GM10266 (cell line): ENCODE data around the gene BAX.

ENCODE experiments used
- DNase-seq: peaks from one replicate; pipeline ENCODE4 v3.0.0; 2012; ENCODE audit errors: extremely low spot score
- TF ChIP-seq, protein P1 (sequence below): IDR thresholded peaks from 2 replicates; pipeline ENCODE4 v1.5.1; 2012; ENCODE audit warnings: mild to moderate bottlenecking, low read depth; ENCODE audit not compliant: control insufficient read depth, insufficient read depth; ENCODE audit errors: missing control alignments

BAX gene

DNA sequence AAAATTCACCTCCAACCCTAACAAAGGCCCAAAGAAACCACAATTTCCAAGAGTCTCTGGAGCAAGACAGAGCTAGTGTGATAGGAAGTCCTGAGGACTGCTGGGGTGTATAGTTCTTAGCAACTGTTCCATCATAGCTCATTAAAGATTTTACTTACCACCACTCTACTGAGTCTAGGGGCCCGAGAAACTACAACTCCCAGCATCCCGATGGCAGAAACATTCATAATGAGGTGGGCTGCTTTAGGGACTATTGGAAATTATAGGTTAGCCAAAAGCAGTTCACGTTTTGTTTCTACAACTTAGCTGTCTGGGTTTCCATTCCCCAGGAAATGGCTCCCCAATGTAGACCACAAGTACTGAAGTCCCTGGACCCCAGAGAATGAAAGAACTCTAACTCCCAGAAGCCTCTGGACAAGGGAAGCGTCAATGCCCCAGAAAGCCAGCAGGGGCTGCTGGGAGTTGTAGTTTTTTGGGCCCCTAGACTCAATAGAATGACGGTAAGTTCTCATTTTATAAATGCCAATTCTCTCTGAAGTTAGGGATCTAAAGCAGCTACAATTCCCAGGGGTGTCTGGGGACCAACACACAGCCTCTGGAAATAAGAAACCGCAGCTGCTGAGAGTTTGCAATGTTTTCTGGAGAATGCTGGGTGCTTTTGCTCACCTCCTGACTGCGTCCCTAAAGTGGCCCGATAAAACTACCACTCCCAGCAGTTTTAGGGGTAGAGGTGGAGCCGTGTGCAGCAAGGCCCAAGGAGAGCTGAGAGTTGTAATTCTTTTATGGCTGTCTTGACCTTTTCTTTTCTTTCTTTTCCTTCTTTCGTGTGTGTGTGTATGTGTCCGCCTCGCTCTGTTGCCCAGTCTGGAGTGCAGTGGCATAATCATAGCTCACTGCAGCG is 21.5 kb downstream of the BAX start:
- DNase-seq: no peak
- TF ChIP-seq, protein P1, sequence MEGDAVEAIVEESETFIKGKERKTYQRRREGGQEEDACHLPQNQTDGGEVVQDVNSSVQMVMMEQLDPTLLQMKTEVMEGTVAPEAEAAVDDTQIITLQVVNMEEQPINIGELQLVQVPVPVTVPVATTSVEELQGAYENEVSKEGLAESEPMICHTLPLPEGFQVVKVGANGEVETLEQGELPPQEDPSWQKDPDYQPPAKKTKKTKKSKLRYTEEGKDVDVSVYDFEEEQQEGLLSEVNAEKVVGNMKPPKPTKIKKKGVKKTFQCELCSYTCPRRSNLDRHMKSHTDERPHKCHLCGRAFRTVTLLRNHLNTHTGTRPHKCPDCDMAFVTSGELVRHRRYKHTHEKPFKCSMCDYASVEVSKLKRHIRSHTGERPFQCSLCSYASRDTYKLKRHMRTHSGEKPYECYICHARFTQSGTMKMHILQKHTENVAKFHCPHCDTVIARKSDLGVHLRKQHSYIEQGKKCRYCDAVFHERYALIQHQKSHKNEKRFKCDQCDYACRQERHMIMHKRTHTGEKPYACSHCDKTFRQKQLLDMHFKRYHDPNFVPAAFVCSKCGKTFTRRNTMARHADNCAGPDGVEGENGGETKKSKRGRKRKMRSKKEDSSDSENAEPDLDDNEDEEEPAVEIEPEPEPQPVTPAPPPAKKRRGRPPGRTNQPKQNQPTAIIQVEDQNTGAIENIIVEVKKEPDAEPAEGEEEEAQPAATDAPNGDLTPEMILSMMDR: no peak

DNA sequence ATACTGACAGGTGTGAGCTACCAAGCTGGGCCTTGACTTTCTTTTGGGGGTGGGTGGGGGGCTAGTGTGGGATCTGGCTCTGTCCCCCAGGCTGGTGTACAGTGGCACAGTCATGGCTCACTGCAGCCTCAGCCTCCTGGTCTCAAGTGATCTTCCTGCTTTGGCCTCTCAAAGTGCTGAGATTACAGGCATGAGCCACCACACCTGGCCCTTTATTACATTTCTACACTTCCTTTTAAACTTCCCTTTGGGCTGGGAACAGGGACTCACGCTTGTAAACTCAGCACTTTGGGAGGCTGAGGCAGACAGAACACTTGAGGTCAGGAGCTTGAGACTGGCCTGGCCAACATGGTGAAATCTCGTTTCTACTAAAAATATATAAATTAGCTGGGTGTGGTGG is 22.4 kb downstream of the BAX start:
- DNase-seq: no peak
- TF ChIP-seq, protein P1: no peak

DNA sequence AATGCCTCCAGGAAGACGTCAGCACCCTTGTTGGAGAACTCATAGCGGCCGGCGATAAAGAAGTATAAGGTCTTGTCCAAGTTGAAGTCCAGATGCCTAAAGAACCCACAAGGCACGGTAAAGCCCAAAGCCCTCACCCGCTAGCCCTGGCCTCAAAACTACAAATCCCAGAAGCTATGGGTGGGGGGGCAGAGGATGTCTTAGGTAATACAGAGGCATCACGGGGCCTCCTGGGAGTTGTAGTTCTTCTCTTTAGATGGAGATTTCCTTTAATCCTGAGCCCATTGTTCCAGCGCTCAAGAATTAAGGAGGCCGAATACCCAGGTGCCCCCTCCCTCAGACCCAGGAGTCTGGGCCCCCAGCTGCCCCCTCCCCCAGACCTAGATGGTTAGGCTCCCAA is 27.6 kb downstream of the BAX start:
- no peak for DNase-seq
- TF ChIP-seq, protein P1: no peak

DNA sequence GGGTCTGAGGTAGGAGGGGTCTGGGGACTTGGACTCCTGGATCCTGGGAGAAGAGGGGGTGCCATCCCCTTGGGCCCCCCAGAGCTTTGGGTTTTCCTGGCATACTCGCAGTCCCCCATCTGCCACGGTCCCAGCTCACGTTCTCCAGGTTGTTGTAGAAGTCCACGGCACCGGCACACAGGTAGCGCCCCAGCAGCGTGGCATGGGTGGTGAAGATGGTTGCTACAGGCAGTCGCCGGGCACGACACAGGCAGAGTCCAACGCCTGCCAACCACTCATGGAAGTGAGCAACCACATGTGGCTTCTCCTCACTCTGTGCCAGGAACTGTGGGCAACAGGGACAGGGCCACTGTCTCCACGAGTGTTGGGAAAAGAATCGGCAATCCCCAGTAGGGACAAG is 31.0 kb downstream of the BAX start:
- TF ChIP-seq, protein P1: no peak
- no peak for DNase-seq

- DNase-seq: no peak
- TF ChIP-seq, protein P1: no peak
These were observed 31.5 kb downstream of the BAX start for GRCh38 chr19:48986211-48986610.

DNA sequence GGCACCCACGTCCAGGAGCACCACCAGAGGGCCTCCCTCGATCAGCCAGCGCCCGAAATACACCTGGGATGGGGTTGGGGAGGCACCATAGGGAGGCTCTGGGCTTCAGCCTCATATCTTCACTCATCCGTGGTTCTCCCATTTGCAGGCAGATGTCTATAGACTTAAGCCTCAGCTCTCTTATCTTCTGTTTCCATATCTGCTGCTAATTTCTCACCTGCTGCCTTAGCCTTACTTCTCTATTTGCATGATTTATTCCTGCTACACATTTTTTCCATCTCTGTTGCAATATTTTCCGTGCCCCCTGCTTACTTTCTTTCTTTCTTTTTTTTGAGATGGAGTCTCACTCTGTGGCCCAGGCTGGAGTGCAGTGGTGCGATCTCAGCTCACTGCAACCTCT is 32.6 kb downstream of the BAX start:
- TF ChIP-seq, protein P1: no peak
- no peak for DNase-seq

GRCh38 chr19:48988286-48988685 is 33.6 kb downstream of the BAX start:
- no peak for DNase-seq
- TF ChIP-seq, protein P1: no peak
